Measurements from ENCODE around the gene KRTAP4-9.

- TF ChIP-seq EZH2phosphoT487 (IDR thresholded peaks at IDR 0.05; ENCODE audit: borderline replicate concordance, low read length) (no peak), CTCF (IDR thresholded peaks at IDR 0.05; ENCODE audit: low read depth, low read length, poor library complexity, severe bottlenecking) (no peak)
Observed at GRCh38 chr17:41125064-41125463, 19.9 kb downstream of the KRTAP4-9 start.

Data from DOHH2 (cell line).